Measurements from ENCODE around the gene DCAF11.
A peak's percentile ranks its signal among the peaks of the same experiment; 100 is the strongest.

DCAF11 gene

DNA sequence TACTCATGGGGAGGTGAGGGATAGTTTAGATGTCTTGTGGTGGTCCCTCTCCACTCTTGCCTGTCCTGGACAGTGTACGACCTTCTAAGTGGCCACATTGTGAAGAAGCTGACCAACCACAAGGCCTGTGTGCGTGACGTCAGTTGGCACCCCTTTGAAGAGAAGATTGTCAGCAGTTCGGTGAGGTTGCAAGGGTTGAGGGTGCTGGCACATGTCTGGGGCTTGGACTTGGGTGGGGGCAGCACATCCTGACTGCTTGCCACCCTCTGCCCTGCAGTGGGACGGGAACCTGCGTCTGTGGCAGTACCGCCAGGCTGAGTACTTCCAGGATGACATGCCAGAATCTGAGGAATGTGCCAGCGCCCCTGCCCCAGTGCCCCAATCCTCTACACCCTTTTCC lies 8.3 kb downstream of the DCAF11 start:
- no peak for DNase-seq

DNA sequence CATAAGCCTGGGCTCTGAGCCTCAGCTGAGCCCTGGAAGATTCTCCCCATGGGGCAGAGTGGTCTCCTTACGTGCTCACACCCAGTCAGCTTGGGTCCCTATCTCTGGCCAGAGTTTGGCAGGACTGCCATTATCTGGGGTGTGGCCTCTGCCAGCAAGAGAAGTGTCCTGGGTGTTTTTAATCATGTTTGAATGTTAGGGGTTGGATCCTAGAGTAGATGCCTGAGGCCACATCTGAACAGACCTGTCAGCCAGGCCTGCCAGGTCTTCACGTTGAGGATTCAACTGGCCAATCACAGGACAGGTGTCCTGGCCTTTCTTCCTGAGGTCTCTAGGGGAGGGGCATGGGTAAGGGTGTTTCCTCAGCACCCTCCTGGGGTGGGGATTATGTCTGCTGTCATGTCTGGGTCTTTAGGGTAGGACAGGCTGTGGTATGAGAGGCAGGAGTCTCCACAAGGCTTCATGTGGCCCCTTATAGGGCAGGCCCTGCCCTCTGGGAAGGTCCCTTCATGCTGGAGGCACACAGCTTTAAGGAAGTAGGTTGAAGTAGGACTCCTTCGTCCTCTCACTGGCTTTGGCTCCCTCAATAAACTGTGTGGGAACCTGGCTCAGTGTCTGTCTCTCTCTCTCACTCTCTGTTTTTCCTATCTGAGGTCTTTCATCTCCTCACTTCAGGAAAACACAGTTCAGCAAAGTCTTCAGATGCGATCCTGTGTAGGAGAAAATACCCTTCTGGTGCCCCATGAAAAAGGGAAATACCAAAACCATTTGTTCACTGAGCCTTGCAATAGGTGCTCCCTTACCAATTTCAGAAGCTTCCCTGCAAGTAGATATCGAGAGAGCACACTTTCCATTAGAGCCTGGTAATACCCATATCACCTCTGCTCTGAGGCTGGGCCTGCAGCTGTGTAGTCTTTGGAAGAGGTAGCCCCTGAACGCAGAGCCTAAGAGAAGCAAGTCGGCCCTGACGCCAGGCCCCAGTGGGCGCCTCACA lies 9.1 kb downstream of the DCAF11 start:
- DNase-seq, result no peak

DNA sequence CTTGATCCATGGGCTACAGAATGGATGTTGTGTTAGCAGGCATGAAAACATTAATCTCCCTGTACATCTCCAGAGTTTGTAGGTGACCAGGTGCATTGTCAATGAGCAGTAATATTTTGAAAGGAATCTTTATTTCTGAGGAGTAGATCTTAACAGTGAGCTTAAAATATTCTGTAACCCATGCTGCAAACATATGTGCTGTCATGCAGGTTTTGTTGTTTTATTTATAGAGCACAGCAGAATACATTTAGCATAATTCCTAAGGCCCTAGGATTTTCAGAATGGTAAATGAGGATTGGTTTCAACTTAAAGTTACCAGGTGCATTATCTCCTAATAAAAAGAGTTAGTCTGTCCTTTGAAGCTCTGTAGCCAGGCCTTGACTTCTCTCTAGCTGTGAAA lies 12.4 kb downstream of the DCAF11 start:
- DNase-seq, result no peak

DNA sequence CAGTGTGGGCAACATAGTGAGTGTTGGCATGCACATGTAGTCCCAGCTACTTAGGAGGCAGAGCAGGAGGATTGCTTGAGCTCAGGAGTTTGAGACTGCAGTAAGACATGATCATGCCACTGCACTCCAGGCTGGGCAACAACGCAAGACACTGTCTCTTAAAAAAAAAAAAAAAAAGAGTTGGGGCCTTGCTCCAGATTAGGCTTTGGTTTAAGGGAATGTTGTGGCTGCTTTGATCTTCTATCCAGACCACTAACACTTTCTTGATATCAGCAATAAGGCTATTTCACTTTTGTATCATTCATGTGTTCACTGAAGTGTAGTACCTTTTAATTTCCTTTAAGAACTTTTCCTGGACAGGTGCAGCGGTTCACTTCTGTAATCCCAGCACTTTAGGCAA lies 13.1 kb downstream of the DCAF11 start:
- no peak for DNase-seq

DNA sequence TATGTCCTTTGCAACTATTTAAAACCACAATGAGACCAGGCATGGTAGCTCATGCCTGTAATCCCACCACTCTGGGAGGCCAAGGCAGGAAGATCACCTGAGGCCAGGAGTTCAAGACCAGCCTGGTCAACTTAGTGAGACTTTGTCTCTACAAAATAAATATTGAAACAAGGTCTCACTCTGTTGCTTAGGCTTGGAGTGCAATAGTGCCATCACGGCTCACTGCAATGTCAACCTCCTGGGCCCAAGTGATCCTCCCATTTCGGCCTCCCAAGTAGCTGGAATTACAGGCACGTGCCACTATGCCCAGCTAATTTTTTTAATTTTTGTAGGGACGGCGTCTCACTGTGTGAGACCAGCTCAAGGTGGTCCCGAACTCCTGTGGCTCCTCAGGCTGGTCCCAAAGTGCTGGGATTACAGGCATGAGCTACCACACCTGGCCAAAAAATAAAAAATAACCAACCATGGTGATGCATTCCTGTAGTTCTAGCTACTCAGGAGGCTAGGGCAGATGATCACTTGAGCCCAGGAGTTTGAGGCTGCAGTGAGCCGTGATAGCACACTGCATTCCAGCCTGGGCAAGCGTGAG lies 14.9 kb downstream of the DCAF11 start:
- no peak for DNase-seq

DNA sequence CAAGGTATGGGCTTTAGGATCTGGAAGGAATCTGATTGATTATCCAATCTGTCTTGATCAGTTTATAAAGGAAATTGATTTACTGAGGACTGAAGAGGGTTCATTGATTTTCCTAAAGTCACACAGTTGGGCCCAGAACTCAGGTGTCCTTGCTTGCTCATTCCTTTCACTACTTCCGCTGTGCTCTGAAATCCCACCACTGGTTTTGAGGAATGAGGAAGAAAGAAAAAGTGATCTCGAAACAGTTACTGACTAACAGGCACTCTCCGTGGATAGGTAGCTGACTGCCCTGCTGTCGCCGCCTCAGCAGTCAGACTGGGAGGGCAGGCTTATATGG lies 15.8 kb downstream of the DCAF11 start, which contains the start of gene FITM1:
TSS of gene FITM1 (plus strand) at position 280 of the 337 bp plus-strand sequence. CDS start 905 bp downstream, outside the sequence.
- no peak for DNase-seq

DNA sequence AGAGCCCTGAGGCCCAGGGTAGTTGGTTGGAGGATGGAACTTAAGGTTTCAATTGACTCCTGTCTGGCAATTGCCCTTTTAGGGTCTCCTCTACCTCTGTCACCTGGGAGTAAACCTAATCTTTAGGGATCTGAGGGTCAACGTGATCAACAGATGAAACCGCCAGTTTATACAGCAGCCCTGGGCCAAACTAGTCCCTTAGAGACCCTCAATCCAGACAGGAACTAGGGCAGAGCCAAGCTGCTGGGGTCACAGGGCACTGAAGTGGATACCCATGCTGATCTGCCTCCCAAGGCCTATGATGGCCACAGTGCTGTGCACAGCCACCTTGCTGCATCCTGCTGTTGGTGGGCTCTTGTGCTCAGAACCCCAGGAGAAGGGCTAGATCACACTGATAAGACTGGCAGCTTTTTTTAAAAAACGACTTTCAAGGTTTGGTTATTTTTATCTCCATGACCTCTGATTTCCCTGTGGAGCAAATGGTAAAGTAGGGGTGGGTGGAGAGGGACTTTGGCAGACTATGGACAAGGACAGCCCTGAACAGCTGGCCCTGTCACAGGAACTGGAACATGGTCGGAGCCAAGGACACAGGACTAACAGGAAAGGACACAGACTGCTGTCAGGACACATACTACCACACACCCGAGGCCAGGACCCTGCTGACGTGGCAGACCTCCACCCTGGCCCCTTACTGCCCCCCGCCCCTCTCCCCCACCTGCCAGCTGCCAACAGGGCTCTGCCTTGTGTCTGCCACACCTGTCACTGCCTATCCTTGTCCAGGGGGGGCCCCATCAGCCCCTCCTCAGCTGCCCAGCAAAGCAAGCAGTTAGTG lies 16.4 kb downstream of the DCAF11 start:
- DNase-seq, result no peak

DNA sequence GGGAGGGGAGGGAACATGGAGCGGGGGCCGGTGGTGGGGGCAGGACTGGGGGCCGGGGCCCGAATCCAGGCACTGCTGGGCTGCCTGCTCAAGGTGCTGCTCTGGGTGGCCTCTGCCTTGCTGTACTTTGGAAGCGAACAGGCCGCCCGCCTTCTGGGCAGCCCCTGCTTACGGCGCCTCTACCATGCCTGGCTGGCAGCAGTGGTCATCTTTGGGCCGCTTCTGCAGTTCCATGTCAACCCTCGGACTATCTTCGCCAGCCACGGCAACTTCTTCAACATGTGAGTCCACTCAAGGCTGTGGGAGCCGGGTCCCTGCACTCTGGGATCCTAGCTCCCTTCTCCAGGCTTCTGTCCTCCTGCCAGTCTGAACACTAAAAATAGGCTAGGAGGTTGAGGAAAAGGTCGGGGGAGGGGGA lies 17.0 kb downstream of the DCAF11 start:
- DNase-seq, result no peak

DNA sequence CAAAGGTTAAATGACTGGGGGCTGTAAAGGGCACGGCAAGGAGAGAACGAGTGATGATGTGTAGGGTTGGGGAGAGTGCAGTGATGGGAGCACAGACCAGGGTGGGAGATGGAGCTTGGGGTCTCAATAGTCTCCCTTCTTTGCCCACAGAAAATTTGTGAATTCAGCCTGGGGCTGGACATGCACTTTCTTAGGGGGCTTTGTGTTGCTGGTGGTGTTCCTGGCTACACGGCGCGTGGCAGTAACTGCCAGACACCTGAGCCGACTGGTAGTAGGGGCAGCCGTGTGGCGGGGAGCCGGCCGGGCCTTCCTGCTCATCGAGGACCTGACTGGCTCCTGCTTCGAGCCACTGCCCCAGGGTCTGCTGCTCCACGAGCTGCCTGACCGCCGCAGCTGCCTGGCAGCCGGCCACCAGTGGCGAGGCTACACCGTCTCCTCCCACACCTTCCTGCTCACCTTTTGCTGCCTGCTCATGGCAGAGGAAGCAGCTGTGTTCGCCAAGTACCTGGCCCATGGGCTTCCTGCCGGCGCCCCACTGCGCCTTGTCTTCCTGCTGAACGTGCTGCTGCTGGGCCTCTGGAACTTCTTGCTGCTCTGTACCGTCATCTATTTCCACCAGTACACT lies 17.6 kb downstream of the DCAF11 start:
- no peak for DNase-seq

DNA sequence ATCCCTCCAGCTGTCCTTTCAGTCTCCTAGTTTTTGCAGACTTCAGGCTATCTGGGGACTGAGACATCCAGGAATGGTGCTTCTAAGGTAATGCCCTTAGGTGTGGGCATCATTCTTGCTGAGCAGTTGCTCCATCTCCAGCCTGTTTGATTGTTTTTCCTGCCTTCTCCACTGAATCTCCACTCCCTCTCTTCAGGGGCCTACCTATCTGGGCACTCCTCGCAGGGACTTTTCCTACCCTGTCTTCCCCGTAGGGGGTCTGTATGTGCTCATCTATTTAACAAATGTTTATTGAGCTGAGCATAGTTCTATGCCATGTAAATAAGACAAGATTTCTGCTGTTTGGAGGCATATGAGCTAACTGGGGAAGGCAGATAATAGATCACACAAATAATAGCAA lies 18.4 kb downstream of the DCAF11 start:
- no peak for DNase-seq

DNA sequence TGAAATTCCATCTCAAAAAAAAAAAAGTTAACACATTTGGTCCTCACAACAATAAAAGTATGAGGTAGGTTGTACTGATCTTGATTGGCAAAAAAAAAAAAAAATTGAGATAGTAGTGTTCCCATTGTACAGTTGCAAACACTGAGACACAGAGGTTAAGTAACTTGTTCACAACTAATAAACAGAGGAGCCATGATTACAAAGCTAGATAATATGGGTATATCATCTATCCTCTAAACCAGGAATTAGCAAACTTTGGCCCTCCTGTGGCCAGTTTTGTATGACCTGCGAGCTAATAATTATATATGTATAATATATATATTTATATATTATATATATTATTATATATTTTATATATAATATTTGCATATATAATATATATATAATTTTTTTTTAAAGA lies 19.2 kb downstream of the DCAF11 start:
- no peak for DNase-seq

DNA sequence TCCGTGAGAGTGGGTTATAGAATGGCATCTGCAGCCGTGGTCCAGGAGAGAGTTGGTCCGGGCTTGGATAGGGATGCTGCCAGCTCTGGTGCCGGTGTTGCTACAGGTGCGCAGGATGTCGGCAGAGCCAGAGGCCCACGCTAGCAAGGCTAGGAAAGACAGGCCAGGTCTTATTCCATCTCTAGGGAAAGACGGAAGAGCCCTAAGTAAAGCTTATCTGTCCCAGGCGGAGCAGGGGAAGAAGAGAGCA lies 20.9 kb downstream of the DCAF11 start:
- no peak for DNase-seq

DNA sequence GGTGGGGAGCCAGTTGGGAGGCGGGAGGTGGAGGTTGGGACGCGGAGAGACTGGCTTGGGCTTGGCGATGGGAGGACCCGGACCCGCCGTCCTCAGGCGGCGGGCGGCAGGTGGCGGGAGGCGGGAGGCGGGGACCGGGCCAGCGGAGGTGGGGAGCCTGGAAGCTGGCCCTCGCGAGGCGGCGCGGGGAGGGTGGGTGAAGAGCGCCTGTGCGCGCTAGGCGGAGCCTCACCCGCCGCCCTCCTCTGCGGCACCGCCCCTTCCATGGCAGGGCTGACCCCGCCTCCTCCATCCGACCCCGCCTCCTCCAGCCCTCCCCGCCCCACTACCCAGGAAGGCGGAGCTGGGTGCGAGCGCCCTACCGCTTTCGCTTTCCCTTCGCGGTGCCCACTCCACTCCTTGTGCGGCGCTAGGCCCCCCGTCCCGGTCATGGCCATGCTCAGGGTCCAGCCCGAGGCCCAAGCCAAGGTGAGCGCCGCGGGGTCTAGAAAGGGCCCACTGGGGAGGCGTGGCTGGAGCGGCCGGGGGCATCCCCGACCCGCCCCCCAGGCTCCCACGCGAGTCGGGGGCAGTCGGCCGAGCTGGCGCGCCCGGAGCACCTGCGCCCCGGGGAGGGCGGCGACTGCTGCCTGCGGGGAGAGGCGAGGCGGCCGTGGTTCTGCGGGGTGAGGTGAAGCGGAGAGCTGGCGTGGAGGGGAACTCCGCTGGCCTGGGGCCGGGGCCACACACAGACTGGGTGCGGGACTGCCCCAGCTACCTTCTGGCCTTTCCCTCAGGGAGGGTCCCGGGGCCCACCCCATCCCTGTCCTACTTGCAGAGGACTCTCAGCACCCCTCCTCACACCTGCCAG lies 21.5 kb downstream of the DCAF11 start, which contains the start of gene PSME1:
TSS of gene PSME1 (plus strand) at position 361 of the 850 bp plus-strand sequence. CDS start at position 430, 69 bp downstream.
- DNase-seq, result peak; percentile 80 to 96

DNA sequence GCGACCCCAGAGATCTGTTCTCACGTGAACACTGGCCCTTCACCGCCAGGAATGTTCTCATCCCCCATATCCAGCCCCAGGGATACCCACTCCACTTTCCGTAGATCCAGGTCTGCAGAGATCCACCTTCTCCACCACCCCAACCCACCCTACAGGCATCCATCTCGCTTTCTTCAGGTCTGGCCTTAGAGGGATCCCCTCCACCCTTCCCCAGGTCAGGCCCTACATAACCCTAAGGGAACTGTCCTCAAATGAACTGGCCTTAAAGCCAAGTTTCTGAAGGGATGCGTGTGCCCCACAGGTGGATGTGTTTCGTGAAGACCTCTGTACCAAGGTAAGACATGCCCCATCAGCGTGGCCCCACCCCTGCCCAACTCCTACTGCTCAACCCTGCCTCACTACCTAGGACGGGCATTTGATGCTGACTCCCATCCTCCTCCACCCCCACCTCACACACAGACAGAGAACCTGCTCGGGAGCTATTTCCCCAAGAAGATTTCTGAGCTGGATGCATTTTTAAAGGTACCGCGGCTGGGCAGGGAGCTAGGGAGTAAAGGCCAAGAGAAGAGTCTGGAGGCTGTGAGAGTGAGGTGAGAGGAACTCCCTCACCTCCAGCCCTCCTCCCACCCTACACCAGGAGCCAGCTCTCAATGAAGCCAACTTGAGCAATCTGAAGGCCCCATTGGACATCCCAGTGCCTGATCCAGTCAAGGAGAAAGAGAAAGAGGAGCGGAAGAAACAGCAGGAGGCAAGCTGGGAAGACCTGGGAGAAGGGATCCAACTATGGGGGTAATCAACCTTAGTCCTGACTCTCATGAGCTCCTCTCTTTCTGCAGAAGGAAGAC lies 22.3 kb downstream of the DCAF11 start:
- DNase-seq, result peak; percentile 22 to 40

DNA sequence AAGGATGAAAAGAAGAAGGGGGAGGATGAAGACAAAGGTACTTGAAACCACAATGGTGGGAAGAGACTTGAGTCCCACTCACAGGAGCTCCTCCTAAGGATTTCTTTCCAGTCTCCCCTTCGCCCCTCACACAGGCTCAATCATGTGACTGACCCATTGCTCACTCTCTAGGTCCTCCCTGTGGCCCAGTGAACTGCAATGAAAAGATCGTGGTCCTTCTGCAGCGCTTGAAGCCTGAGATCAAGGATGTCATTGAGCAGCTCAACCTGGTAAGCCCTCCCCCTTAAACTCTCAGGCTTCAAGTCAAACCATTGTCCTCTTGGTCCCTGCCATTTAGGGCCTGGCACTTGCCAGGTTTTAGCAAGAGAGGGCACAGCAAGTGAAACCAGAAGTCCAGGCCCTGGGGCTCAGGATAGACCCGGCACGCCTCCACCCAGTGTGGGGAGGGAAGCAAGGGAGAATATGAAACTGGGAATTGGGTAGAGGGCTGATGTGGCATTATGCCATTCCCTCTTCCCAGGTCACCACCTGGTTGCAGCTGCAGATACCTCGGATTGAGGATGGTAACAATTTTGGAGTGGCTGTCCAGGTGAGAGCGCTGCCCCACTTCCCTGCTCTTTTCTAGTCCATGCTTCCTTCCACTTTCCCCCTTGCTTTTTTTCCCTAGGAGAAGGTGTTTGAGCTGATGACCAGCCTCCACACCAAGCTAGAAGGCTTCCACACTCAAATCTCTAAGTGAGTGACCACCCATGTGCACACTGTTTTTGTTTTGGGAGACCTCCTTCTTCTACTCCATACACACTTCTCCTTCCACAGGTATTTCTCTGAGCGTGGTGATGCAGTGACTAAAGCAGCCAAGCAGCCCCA lies 23.2 kb downstream of the DCAF11 start:
- no peak for DNase-seq

DNA sequence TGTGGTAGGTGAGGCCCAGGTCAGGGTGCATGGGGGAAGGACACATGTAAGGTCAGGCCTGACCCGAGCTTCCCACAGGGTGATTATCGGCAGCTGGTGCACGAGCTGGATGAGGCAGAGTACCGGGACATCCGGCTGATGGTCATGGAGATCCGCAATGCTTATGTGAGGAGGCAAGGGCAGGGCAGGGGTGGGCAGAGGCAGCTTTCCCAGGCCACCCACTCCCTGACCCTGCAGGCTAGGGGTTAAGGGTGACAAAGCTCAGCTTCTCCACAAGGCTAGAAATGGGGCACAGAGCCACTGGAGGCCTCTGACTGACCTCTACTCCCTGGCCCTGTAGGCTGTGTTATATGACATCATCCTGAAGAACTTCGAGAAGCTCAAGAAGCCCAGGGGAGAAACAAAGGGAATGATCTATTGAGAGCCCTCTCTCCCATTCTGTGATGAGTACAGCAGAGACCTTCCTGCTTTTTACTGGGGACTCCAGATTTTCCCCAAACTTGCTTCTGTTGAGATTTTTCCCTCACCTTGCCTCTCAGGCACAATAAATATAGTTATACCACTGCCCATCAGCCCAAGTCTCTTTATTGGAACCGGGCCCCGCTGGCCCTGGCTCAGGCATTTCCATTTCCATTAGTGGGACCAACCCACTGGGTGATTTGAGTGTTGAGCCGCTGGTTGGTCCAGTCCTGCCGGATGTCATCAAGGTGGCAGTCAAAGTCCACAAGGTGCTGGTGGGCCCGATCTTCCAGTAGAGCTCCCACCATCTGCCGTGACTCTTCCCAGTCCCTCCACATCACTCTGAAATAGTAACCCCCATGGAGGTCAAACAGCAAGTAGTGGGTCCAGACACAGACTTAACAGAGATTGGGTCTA lies 24.1 kb downstream of the DCAF11 start:
- no peak for DNase-seq

DNA sequence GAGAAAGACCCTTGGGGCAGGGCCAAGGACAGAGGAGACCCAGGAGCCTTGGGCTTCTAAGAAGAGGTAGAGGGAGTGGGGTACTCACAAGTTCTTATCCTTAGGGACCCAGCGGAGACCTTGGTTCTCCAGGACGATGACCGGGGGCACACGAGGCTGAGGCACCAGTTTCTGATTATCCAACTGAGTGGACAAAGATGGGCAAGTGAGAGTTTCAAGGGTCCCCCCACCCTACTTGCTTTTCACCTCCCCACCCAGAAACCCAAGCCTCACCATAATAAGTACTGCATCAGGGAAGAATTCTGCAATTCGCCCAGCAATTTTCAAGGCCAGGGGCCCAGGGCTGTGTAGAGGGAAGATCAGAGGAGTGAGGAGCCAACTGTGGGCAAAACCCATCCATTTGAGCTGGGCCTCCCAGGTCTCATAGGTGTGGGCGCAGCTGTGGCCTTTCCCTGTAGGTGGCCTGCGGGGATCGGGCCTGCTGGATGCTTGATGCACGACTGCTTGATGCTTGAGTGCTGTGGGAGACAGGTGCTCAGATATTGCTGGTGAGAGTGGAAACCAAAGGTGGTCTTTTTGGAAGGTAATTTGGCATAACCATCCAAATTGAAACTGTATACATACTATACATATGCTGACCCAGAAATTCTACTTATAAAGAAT lies 24.8 kb downstream of the DCAF11 start:
- DNase-seq, result peak in 1 of 2 experiments; percentile 43

DNA sequence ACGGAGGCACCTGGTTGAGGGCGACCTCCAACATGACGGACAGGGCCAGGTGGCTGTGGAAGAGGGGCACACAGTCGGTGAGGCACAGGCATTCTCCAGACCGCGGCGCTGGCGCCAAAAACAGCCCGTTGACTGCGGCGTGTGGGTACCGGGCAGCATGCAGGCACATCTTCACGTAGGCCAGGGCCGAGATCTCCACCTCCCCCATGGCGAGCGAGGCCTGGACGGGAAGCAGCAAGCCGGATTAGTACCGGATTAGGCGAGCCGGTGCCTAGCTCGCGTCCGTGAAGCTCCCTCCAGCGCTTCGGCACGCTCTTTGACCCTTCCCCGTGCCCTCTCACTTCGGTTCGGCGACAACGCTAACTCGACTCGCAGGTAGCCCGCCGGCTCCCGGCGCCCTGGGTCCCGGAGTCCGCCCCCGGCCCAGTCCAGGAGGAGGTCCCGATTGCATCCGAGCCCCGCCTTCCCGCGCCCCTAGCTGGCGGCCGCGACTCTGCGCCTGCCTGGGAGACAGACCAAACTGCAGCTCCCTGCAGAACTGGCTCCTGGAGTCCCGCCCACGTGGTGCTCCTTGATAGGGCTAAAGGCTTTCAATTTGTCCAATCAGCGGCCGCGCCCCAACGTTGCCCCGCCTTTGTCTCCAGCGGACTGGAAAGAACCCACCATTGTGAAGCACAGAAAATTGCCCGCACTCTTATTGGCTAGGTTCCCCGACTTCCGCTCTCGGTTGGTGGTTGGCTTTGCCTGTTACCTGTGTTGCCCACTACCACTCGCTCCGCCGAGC lies 26.7 kb downstream of the DCAF11 start, which contains the start of gene EMC9:
TSS of gene EMC9 (minus strand) at position 495 of the 784 bp plus-strand sequence. CDS start at position 208, 287 bp downstream.
- DNase-seq, result peak; percentile 99 to 100
